H9 (cell line): ENCODE measurements around the gene SAP30L. TPM values are rescaled to one million over a fixed set of nuclear protein-coding genes. Genes with fewer than 3 reads are reported as not detected.

ENCODE experiments used
- DNase-seq: peaks from one replicate; pipeline ENCODE4 v3.0.0-alpha.2; 2017
- H2AFZ ChIP-seq: one replicate; pipeline ENCODE4 v1.6.1; 2013; ENCODE audit warnings: mild to moderate bottlenecking, low read length, control low read depth, moderate library complexity
- H2AK5ac ChIP-seq: 2 replicates; pipeline ENCODE4 v1.6.1; 2013; ENCODE audit warnings: low read length, control low read depth, mixed read lengths; ENCODE audit not compliant: insufficient read length
- H2BK120ac ChIP-seq: one replicate; pipeline ENCODE4 v1.6.1; 2013; ENCODE audit warnings: low read depth, mild to moderate bottlenecking, low read length, control low read depth, inconsistent platforms; ENCODE audit not compliant: poor library complexity, severe bottlenecking
- H2BK12ac ChIP-seq: 2 replicates; pipeline ENCODE4 v1.6.1; 2013; ENCODE audit warnings: low read length, control low read depth, mixed read lengths, low read depth; ENCODE audit not compliant: insufficient read length
- H2BK15ac ChIP-seq: 2 replicates; pipeline ENCODE4 v1.6.1; 2013; ENCODE audit warnings: low read depth, low read length, control low read depth
- H2BK20ac ChIP-seq: one replicate; pipeline ENCODE4 v1.6.1; 2013; ENCODE audit warnings: low read depth, mild to moderate bottlenecking, low read length, control low read depth, inconsistent platforms; ENCODE audit not compliant: poor library complexity, severe bottlenecking
- H2BK5ac ChIP-seq: 2 replicates; pipeline ENCODE4 v1.6.1; 2013; ENCODE audit warnings: low read length, control low read depth, mixed read lengths; ENCODE audit not compliant: insufficient read length
- H3K14ac ChIP-seq: 2 replicates; pipeline ENCODE4 v1.6.1; 2013; ENCODE audit warnings: low read length, control low read depth; ENCODE audit not compliant: insufficient read depth
- H3K18ac ChIP-seq: 2 replicates; pipeline ENCODE4 v1.6.1; 2013; ENCODE audit warnings: low read depth, mild to moderate bottlenecking, mixed read lengths, low read length, control low read depth; ENCODE audit not compliant: insufficient read length
- H3K23ac ChIP-seq: 2 replicates; pipeline ENCODE4 v1.6.1; 2013; ENCODE audit warnings: low read length, control low read depth, mixed read lengths, low read depth; ENCODE audit not compliant: insufficient read length
- H3K23me2 ChIP-seq: 2 replicates; pipeline ENCODE4 v1.6.1; 2013; ENCODE audit warnings: low read depth, mild to moderate bottlenecking, mixed read lengths, low read length, control low read depth; ENCODE audit not compliant: insufficient read length, poor library complexity, severe bottlenecking
- H3K27ac ChIP-seq: 2 replicates; pipeline ENCODE4 v1.5.1; 2013; ENCODE audit warnings: low read length, control low read depth, mixed read lengths, low read depth; ENCODE audit not compliant: insufficient read length
- H3K27me3 ChIP-seq: 2 replicates; pipeline ENCODE4 v1.6.1; 2013; ENCODE audit warnings: low read length, control low read depth, inconsistent platforms; ENCODE audit not compliant: insufficient read depth
- H3K4ac ChIP-seq: 2 replicates; pipeline ENCODE4 v1.6.1; 2013; ENCODE audit warnings: low read depth, mild to moderate bottlenecking, control low read depth, inconsistent platforms, low read length, moderate library complexity
- H3K4me1 ChIP-seq: 2 replicates; pipeline ENCODE4 v1.6.1; 2013; ENCODE audit warnings: low read length, control low read depth, inconsistent platforms; ENCODE audit not compliant: insufficient read depth
- H3K4me2 ChIP-seq: 2 replicates; pipeline ENCODE4 v1.6.1; 2013; ENCODE audit warnings: low read length, control low read depth, mixed read lengths; ENCODE audit not compliant: insufficient read length, insufficient read depth
- H3K56ac ChIP-seq: 2 replicates; pipeline ENCODE4 v1.6.1; 2013; ENCODE audit warnings: low read depth, mild to moderate bottlenecking, mixed read lengths, low read length, control low read depth; ENCODE audit not compliant: insufficient read length
- H3K79me1 ChIP-seq: 2 replicates; pipeline ENCODE4 v1.6.1; 2013; ENCODE audit warnings: low read depth, mild to moderate bottlenecking, moderate library complexity, low read length, control low read depth, inconsistent platforms; ENCODE audit not compliant: insufficient read depth, poor library complexity, severe bottlenecking
- H3K79me2 ChIP-seq: 2 replicates; pipeline ENCODE4 v1.6.1; 2013; ENCODE audit warnings: low read length, control low read depth, inconsistent platforms; ENCODE audit not compliant: insufficient read depth
- H3K9ac ChIP-seq: 2 replicates; pipeline ENCODE4 v1.6.1; 2013; ENCODE audit warnings: low read length, control low read depth, mixed read lengths; ENCODE audit not compliant: insufficient read length; ENCODE audit errors: extremely low read depth
- H3K9me3 ChIP-seq: one replicate; pipeline ENCODE4 v1.6.1; 2013; ENCODE audit warnings: low read depth, low read length, inconsistent platforms; ENCODE audit not compliant: control insufficient read depth
- H3T11ph ChIP-seq: one replicate; pipeline ENCODE4 v1.6.1; 2013; ENCODE audit warnings: mild to moderate bottlenecking, low read length, control low read depth, inconsistent platforms
- H4K20me1 ChIP-seq: one replicate; pipeline ENCODE4 v1.6.1; 2013; ENCODE audit not compliant: control insufficient read depth, insufficient read length, insufficient read depth
- H4K5ac ChIP-seq: 2 replicates; pipeline ENCODE4 v1.6.1; 2013; ENCODE audit warnings: low read depth, mild to moderate bottlenecking, mixed read lengths, low read length, control low read depth; ENCODE audit not compliant: insufficient read length
- H4K8ac ChIP-seq: replicated peaks from 2 replicates; pipeline ENCODE4 v1.6.1; 2013; ENCODE audit warnings: low read length, control low read depth, mixed read lengths, low read depth; ENCODE audit not compliant: insufficient read length
- H4K91ac ChIP-seq: 2 replicates; pipeline ENCODE4 v1.6.1; 2013; ENCODE audit warnings: low read depth, mild to moderate bottlenecking, moderate library complexity, mixed read lengths, low read length, control low read depth; ENCODE audit not compliant: insufficient read length
- H3K27ac Mint-ChIP-seq, 3 experiments: 2 replicates in 2 of 3; 3 replicates in 1 of 3; pipeline ENCODE4 v1.8.0; 2020 to 2021; ENCODE audit warnings: mixed read lengths in 3 of 3, mild to moderate bottlenecking in 1 of 3, moderate library complexity in 1 of 3
- H3K27me3 Mint-ChIP-seq: 2 replicates; pipeline ENCODE4 v1.8.0; 2021; ENCODE audit warnings: low read depth, mild to moderate bottlenecking, moderate library complexity, mixed read lengths
- H3K36me3 Mint-ChIP-seq, 3 experiments: 2 replicates in 2 of 3; 3 replicates in 1 of 3; pipeline ENCODE4 v1.8.0; 2020 to 2021; ENCODE audit warnings: low read depth in 3 of 3, mixed read lengths in 3 of 3; ENCODE audit not compliant: insufficient read depth in 1 of 3
- H3K4me1 Mint-ChIP-seq, 2 experiments: 2 replicates each; pipeline ENCODE4 v1.8.0; 2020; ENCODE audit warnings: mixed read lengths in 2 of 2
- H3K4me3 Mint-ChIP-seq, 2 experiments: 2 replicates in 1 of 2; 3 replicates in 1 of 2; pipeline ENCODE4 v1.8.0; 2020 to 2021; ENCODE audit warnings: mild to moderate bottlenecking in 2 of 2, mixed read lengths in 2 of 2, moderate library complexity in 1 of 2
- H3K9me3 Mint-ChIP-seq, 2 experiments: 2 replicates in 1 of 2; 3 replicates in 1 of 2; pipeline ENCODE4 v1.8.0; 2020; ENCODE audit warnings: mild to moderate bottlenecking in 2 of 2, mixed read lengths in 2 of 2, moderate library complexity in 1 of 2
- CTCF ChIP-seq: fragments of 200-600 bp; sonication (generic); conservative IDR thresholded peaks from 3 replicates; pipeline ENCODE4 v1.8.0; 2021; ENCODE audit warnings: antibody characterized with exemption, mild to moderate bottlenecking
- WGBS: extraction: QIAGEN DNeasy Blood & Tissue Kit; methylation state at CpG from one replicate; pipeline ENCODE4 v1.1.7; 2013; ENCODE audit warnings: missing lambda C conversion rate, low lambda C conversion rate, mixed read lengths; ENCODE audit not compliant: insufficient read length; ENCODE audit errors: extremely low coverage; 5-methylcytosine and 5-hydroxymethylcytosine counted together
- total RNA-seq: library from RNA; stranded (reverse); gene quantifications from 2 replicates; pipeline ENCODE4 v1.2.1, GENCODE V29; 2021

SAP30L gene
- total RNA-seq, 1 experiment from 2014 or later, result 25.0 TPM

- H4K20me1 ChIP-seq, result no peaks in the 10 kb centered on the region
- no peak overlapping the region for H3T11ph ChIP-seq
- H2BK15ac ChIP-seq, result no peak overlapping the region
- no peaks in the 10 kb centered on the region for H3K23me2 ChIP-seq
- H3K27ac ChIP-seq, result no peak overlapping the region
- no peaks in the 10 kb centered on the region for H3K9me3 ChIP-seq
- no peak overlapping the region for H3K23ac ChIP-seq
- H2AK5ac ChIP-seq, result no peak overlapping the region
- no peak overlapping the region for H2BK20ac ChIP-seq
- no peak overlapping the region for H3K4me3 Mint-ChIP-seq
- H2BK5ac ChIP-seq, result no peak overlapping the region
- no peak overlapping the region for H4K8ac ChIP-seq
- peaks cover 6% of the 10 kb centered on the region; the same call in 1 of the 2 replicates for H3K4me1 ChIP-seq
- H3K4ac ChIP-seq, result no peak overlapping the region
- H3K79me1 ChIP-seq, result no peaks in the 10 kb centered on the region
- H3K9ac ChIP-seq, result no peak overlapping the region
- no peak overlapping the region for H2BK120ac ChIP-seq
- no CpG with 5 or more reads among the region's 2 CpGs for WGBS
- H3K9me3 Mint-ChIP-seq, result peaks cover 6 to 8% of the 10 kb centered on the region in 2 experiments
- no peak overlapping the region for H3K27ac Mint-ChIP-seq
- no peak for TF ChIP-seq CTCF
- peaks cover 10% of the 10 kb centered on the region in 2 experiments; a peak in 3 of 4 replicates for H3K4me1 Mint-ChIP-seq
- no peaks in the 10 kb centered on the region for H3K27me3 Mint-ChIP-seq
- H2AFZ ChIP-seq, result no peak overlapping the region
- H3K36me3 Mint-ChIP-seq, result peaks cover 0 to 5% (median 2%) of the 10 kb centered on the region in 3 experiments; a peak in 3 of 7 replicates
- no peaks in the 10 kb centered on the region for H3K27me3 ChIP-seq
- H4K91ac ChIP-seq, result no peak overlapping the region
- no peak overlapping the region for H2BK12ac ChIP-seq
- DNase-seq, result no peak
- H3K14ac ChIP-seq, result no peak overlapping the region
- no peak overlapping the region for H4K5ac ChIP-seq
- H3K79me2 ChIP-seq, result no peaks in the 10 kb centered on the region
- H3K56ac ChIP-seq, result no peak overlapping the region
- H3K18ac ChIP-seq, result no peak overlapping the region
- no peak overlapping the region for H3K4me2 ChIP-seq
Observed at GRCh38 chr5:154422298-154422697, 23.5 kb upstream of the SAP30L start.
